DMS114 treated with DMSO at 0.1 percent for 48 hours (cell line): ENCODE results near the gene TAF1B.
"Not testable (repeated sequence)": the region's sequence is repeated elsewhere in the genome, so short reads cannot be mapped to it uniquely, and the experiment has no call there.

ENCODE experiments used
- DNase-seq: peaks from one replicate; lab custom pipeline; 2025; ENCODE audit not compliant: unreplicated experiment; lab: John Stamatoyannopoulos, UW

TAF1B gene

GRCh38 chr2:9879455-9880194, 36.4 kb downstream of the TAF1B start:
- no peak for DNase-seq

- DNase-seq, result no peak
Measured at GRCh38 chr2:9883897-9884296, 40.6 kb downstream of the TAF1B start.

- DNase-seq, result no peak
Measured at GRCh38 chr2:9884436-9884835, 41.2 kb downstream of the TAF1B start.

GRCh38 chr2:9885036-9885684, 41.9 kb downstream of the TAF1B start:
- no peak for DNase-seq

- DNase-seq, result no peak
Measured at GRCh38 chr2:9887513-9887912, 44.2 kb downstream of the TAF1B start.

GRCh38 chr2:9889812-9890261, 46.6 kb downstream of the TAF1B start:
- no peak for DNase-seq

- no peak for DNase-seq
Measured at GRCh38 chr2:9892236-9892635, 49.0 kb downstream of the TAF1B start.

GRCh38 chr2:9895669-9896590, 52.7 kb downstream of the TAF1B start:
- DNase-seq, result no peak

GRCh38 chr2:9897331-9897737, 54.1 kb downstream of the TAF1B start:
- no peak for DNase-seq

- DNase-seq, result no peak
Measured at GRCh38 chr2:9897846-9898245, 54.6 kb downstream of the TAF1B start.

GRCh38 chr2:9905413-9905812, 62.1 kb downstream of the TAF1B start:
- no peak for DNase-seq

GRCh38 chr2:9907402-9907801, 64.1 kb downstream of the TAF1B start:
- DNase-seq, result no peak

GRCh38 chr2:9908639-9909038, 65.4 kb downstream of the TAF1B start:
- DNase-seq, result no peak

GRCh38 chr2:9909106-9909505, 65.8 kb downstream of the TAF1B start:
- no peak for DNase-seq

GRCh38 chr2:9910699-9911098, 67.4 kb downstream of the TAF1B start:
- no peak for DNase-seq

GRCh38 chr2:9912468-9912867, 69.2 kb downstream of the TAF1B start:
- DNase-seq, result no peak

GRCh38 chr2:9914384-9915065, 71.3 kb downstream of the TAF1B start:
- DNase-seq, result no peak

- DNase-seq, result no peak
Measured at GRCh38 chr2:9918275-9918674, 75.0 kb downstream of the TAF1B start.

GRCh38 chr2:9919512-9919911, 76.2 kb downstream of the TAF1B start:
- no peak for DNase-seq

GRCh38 chr2:9927020-9927419, 83.7 kb downstream of the TAF1B start:
- DNase-seq, result not testable (repeated sequence)

GRCh38 chr2:9937258-9937657, 94.0 kb downstream of the TAF1B start:
- no peak for DNase-seq
